ENCODE results near the gene RPS6KA1. TPM values are rescaled to one million over a fixed set of nuclear protein-coding genes. Genes with fewer than 3 reads are reported as not detected.
"Not testable (repeated sequence)": the region's sequence is repeated elsewhere in the genome, so short reads cannot be mapped to it uniquely, and the experiment has no call there.

The RPS6KA1 gene
- polyA plus RNA-seq, 1 experiment, result 3.2 TPM

GRCh38 chr1:26602378-26602959 lies 72.9 kb downstream of the RPS6KA1 start:
- ChIA-PET POLR2A (no interaction called here), CTCF (interaction anchor here (0.8 to 9.8 kb wide), 31 partner anchors 8 to 275 kb away, joined by 3 to 210 read pairs (median 5); partner anchors contain the start of genes ARID1A and PIGV)
- DNase-seq (ENCODE audit: low read depth), result no peak
- Histone ChIP-seq H3K27me3 (ENCODE audit: control insufficient read depth, insufficient read depth, low read length) (peaks cover 2% of the 10 kb centered on the region; the same call in 1 of the 2 replicates), H3K36me3 (ENCODE audit: control insufficient read depth, insufficient read depth, low read length) (no peaks in the 10 kb centered on the region), H3K4me3 (ENCODE audit: low read depth, low read length) (no peak overlapping the region)
- peak; percentile 73 for TF ChIP-seq CTCF (IDR thresholded peaks at IDR 0.05; ENCODE audit: insufficient read depth, low read depth, low read length)

GRCh38 chr1:26603856-26604255 lies 74.3 kb downstream of the RPS6KA1 start:
- H3K27me3 ChIP-seq (ENCODE audit: control insufficient read depth, insufficient read depth, low read length), result peaks cover 2% of the 10 kb centered on the region; the same call in 1 of the 2 replicates
- DNase-seq (ENCODE audit: low read depth), result no peak
- TF ChIP-seq CTCF (IDR thresholded peaks at IDR 0.05; ENCODE audit: insufficient read depth, low read depth, low read length), result no peak
- no peaks in the 10 kb centered on the region for H3K36me3 ChIP-seq (ENCODE audit: control insufficient read depth, insufficient read depth, low read length)
- ChIA-PET CTCF (interaction anchor here (1.0 to 9.8 kb wide), 10 partner anchors 10 to 274 kb away, joined by 3 to 210 read pairs (median 4); partner anchors contain the start of gene PIGV), POLR2A (no interaction called here)
- H3K4me3 ChIP-seq (ENCODE audit: low read depth, low read length), result no peak overlapping the region

- H3K27me3 ChIP-seq (ENCODE audit: control insufficient read depth, insufficient read depth, low read length), result peaks cover 3% of the 10 kb centered on the region; the same call in 1 of the 2 replicates
- no peaks in the 10 kb centered on the region for H3K36me3 ChIP-seq (ENCODE audit: control insufficient read depth, insufficient read depth, low read length)
- ChIA-PET POLR2A (no interaction called here), CTCF (interaction anchor here (0.9 to 1.9 kb wide), 4 partner anchors 13 to 203 kb away, joined by 3 to 5 read pairs (median 3); no protein-coding TSS in a partner anchor)
- DNase-seq (ENCODE audit: low read depth), result no peak
- no peak for TF ChIP-seq CTCF (IDR thresholded peaks at IDR 0.05; ENCODE audit: insufficient read depth, low read depth, low read length)
- no peak overlapping the region for H3K4me3 ChIP-seq (ENCODE audit: low read depth, low read length)
Measured at GRCh38 chr1:26607186-26607585, 77.6 kb downstream of the RPS6KA1 start.

- Histone ChIP-seq H3K4me3 (ENCODE audit: low read depth, low read length) (no peak overlapping the region), H3K36me3 (ENCODE audit: control insufficient read depth, insufficient read depth, low read length) (no peaks in the 10 kb centered on the region), H3K27me3 (ENCODE audit: control insufficient read depth, insufficient read depth, low read length) (0 out of 2 replicates have a peak, but pooled peaks cover 2% of the 10 kb centered on the region)
- TF ChIP-seq CTCF (IDR thresholded peaks at IDR 0.05; ENCODE audit: insufficient read depth, low read depth, low read length), result no peak
- no peak for DNase-seq (ENCODE audit: low read depth)
- CTCF ChIA-PET, result interaction anchor here (1.1 to 3.2 kb wide), 4 partner anchors 68 to 250 kb away, joined by 3 to 25 read pairs (median 4); no protein-coding TSS in a partner anchor
- POLR2A ChIA-PET, result no interaction called here
Measured at GRCh38 chr1:26608895-26609294, 79.3 kb downstream of the RPS6KA1 start.

GRCh38 chr1:26610781-26611180 lies 81.2 kb downstream of the RPS6KA1 start:
- no peak for TF ChIP-seq CTCF (IDR thresholded peaks at IDR 0.05; ENCODE audit: insufficient read depth, low read depth, low read length)
- DNase-seq (ENCODE audit: low read depth), result no peak
- ChIA-PET POLR2A (no interaction called here), CTCF (interaction anchor here (0.7 to 3.2 kb wide), 5 partner anchors 9 to 178 kb away, joined by 3 to 25 read pairs (median 4); no protein-coding TSS in a partner anchor)
- Histone ChIP-seq H3K4me3 (ENCODE audit: low read depth, low read length) (no peak overlapping the region), H3K36me3 (ENCODE audit: control insufficient read depth, insufficient read depth, low read length) (no peaks in the 10 kb centered on the region), H3K27me3 (ENCODE audit: control insufficient read depth, insufficient read depth, low read length) (0 out of 2 replicates have a peak, but pooled peaks cover 2% of the 10 kb centered on the region)

GRCh38 chr1:26612627-26613026 lies 83.1 kb downstream of the RPS6KA1 start:
- DNase-seq (ENCODE audit: low read depth); H3K27me3 ChIP-seq (ENCODE audit: control insufficient read depth, insufficient read depth, low read length); H3K4me3 ChIP-seq (ENCODE audit: low read depth, low read length); POLR2A ChIA-PET; H3K36me3 ChIP-seq (ENCODE audit: control insufficient read depth, insufficient read depth, low read length): not testable (repeated sequence)
- CTCF ChIA-PET, result interaction anchor here (1.2 kb wide), 1 partner anchor 176 kb away, joined by 4 read pairs; no protein-coding TSS in a partner anchor
